ENCODE results near the gene PAX2.

The PAX2 gene

GRCh38 chr10:100858747-100859483, 113.5 kb downstream of the PAX2 start:
- no peaks in the 10 kb centered on the region for H3K36me3 ChIP-seq (replicated peaks; ENCODE audit: insufficient read depth, low read length)
- no peak overlapping the region for H3K9ac ChIP-seq (ENCODE audit: low read length)
- H2AFZ ChIP-seq (ENCODE audit: low read length): no peak overlapping the region
- H3K4me3 ChIP-seq (ENCODE audit: low read length): no peak overlapping the region
- no peak overlapping the region for H3K27ac ChIP-seq (ENCODE audit: low read length)
- no peaks in the 10 kb centered on the region for H3K4me1 ChIP-seq (ENCODE audit: low read length)
- H3K79me2 ChIP-seq (ENCODE audit: low read length): no peaks in the 10 kb centered on the region
- H4K20me1 ChIP-seq (ENCODE audit: insufficient read depth, low read length): no peaks in the 10 kb centered on the region
- no peak for TF ChIP-seq EZH2phosphoT487 (IDR thresholded peaks at IDR 0.05; ENCODE audit: low read length)
- no peak for TF ChIP-seq EZH2 (optimal IDR thresholded peaks at IDR 0.05; ENCODE audit: low read depth, low read length)
- no peak for TF ChIP-seq CTCF (IDR thresholded peaks at IDR 0.05; ENCODE audit: low read length)
- H3K4me2 ChIP-seq (ENCODE audit: low read depth, low read length): no peak overlapping the region
- DNase-seq: no peak
- no peaks in the 10 kb centered on the region for H3K9me2 ChIP-seq (replicated peaks; ENCODE audit: insufficient read depth, low read length)
- peaks cover 89% of the 10 kb centered on the region for H3K27me3 ChIP-seq (replicated peaks; ENCODE audit: insufficient read depth, low read length)
- no peaks in the 10 kb centered on the region for H3F3A ChIP-seq (ENCODE audit: insufficient read depth, low read length)
- H3K9me3 ChIP-seq (replicated peaks; ENCODE audit: insufficient read depth, low read length): no peaks in the 10 kb centered on the region

- no peaks in the 10 kb centered on the region for H3K79me2 ChIP-seq (ENCODE audit: low read length)
- no peaks in the 10 kb centered on the region for H3K4me1 ChIP-seq (ENCODE audit: low read length)
- DNase-seq: no peak
- H3K27ac ChIP-seq (ENCODE audit: low read length): no peak overlapping the region
- no peaks in the 10 kb centered on the region for H3K9me3 ChIP-seq (replicated peaks; ENCODE audit: insufficient read depth, low read length)
- H2AFZ ChIP-seq (ENCODE audit: low read length): no peak overlapping the region
- peaks cover 92% of the 10 kb centered on the region for H3K27me3 ChIP-seq (replicated peaks; ENCODE audit: insufficient read depth, low read length)
- H3K4me3 ChIP-seq (ENCODE audit: low read length): no peak overlapping the region
- TF ChIP-seq EZH2phosphoT487 (IDR thresholded peaks at IDR 0.05; ENCODE audit: low read length) (no peak), CTCF (IDR thresholded peaks at IDR 0.05; ENCODE audit: low read length) (no peak), EZH2 (optimal IDR thresholded peaks at IDR 0.05; ENCODE audit: low read depth, low read length) (no peak)
- no peaks in the 10 kb centered on the region for H3K9me2 ChIP-seq (replicated peaks; ENCODE audit: insufficient read depth, low read length)
- H3K36me3 ChIP-seq (replicated peaks; ENCODE audit: insufficient read depth, low read length): no peaks in the 10 kb centered on the region
- H3K9ac ChIP-seq (ENCODE audit: low read length): no peak overlapping the region
- H3K4me2 ChIP-seq (ENCODE audit: low read depth, low read length): no peak overlapping the region
- no peaks in the 10 kb centered on the region for H4K20me1 ChIP-seq (ENCODE audit: insufficient read depth, low read length)
- H3F3A ChIP-seq (ENCODE audit: insufficient read depth, low read length): no peaks in the 10 kb centered on the region
These were observed 114.0 kb downstream of the PAX2 start for GRCh38 chr10:100859484-100859763.

DNA sequence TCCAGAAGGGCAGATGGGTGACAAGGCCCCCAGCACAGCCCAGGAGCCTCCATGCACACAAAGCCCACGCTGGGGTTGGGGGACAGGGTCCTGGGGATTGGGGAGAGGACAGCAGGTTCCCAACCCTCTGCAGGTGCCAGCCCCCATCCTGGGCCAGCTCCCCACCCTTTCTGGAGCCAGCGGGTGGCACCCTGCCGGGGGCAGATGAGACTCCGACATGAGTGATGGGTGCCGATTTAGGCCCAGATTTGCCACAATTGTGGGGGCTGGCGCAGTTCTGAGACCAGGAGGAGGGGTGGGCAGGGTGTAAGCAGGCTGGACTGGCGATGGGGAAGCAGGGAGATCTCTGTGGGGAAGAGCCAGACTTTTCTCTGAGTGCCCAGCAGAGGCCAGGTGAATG, 118.1 kb downstream of the PAX2 start:
- Histone ChIP-seq H3K27ac (ENCODE audit: low read length) (no peak overlapping the region), H3F3A (ENCODE audit: insufficient read depth, low read length) (no peaks in the 10 kb centered on the region), H4K20me1 (ENCODE audit: insufficient read depth, low read length) (no peaks in the 10 kb centered on the region), H2AFZ (ENCODE audit: low read length) (no peak overlapping the region), H3K4me2 (ENCODE audit: low read depth, low read length) (no peak overlapping the region), H3K79me2 (ENCODE audit: low read length) (no peaks in the 10 kb centered on the region), H3K36me3 (replicated peaks; ENCODE audit: insufficient read depth, low read length) (no peaks in the 10 kb centered on the region), H3K4me1 (ENCODE audit: low read length) (no peaks in the 10 kb centered on the region), H3K27me3 (replicated peaks; ENCODE audit: insufficient read depth, low read length) (peaks cover 92% of the 10 kb centered on the region), H3K9me3 (replicated peaks; ENCODE audit: insufficient read depth, low read length) (no peaks in the 10 kb centered on the region), H3K4me3 (ENCODE audit: low read length) (no peak overlapping the region), H3K9ac (ENCODE audit: low read length) (no peak overlapping the region), H3K9me2 (replicated peaks; ENCODE audit: insufficient read depth, low read length) (no peaks in the 10 kb centered on the region)
- TF ChIP-seq EZH2phosphoT487 (IDR thresholded peaks at IDR 0.05; ENCODE audit: low read length) (no peak), CTCF (IDR thresholded peaks at IDR 0.05; ENCODE audit: low read length) (no peak), EZH2 (optimal IDR thresholded peaks at IDR 0.05; ENCODE audit: low read depth, low read length) (no peak)
- DNase-seq: no peak
